SJCRH30 (cell line): ENCODE data around the gene CABS1. TPM values are rescaled to one million over a fixed set of nuclear protein-coding genes. Genes with fewer than 3 reads are reported as not detected.

Experiments
- DNase-seq, 2 experiments: peaks; one replicate each; pipeline ENCODE4 v3.0.0-alpha.2; 2015 to 2020
- H3K27ac ChIP-seq: fragments of 250-450 bp; sonication (Bioruptor Pico); 2 replicates; pipeline ENCODE4 v1.5.1; 2020; ENCODE audit warnings: mild to moderate bottlenecking, moderate library complexity
- H3K27me3 ChIP-seq: fragments of 250-450 bp; sonication (Bioruptor Pico); 2 replicates; pipeline ENCODE4 v1.5.1; 2020; ENCODE audit warnings: mild to moderate bottlenecking, moderate library complexity
- H3K36me3 ChIP-seq: fragments of 250-450 bp; sonication (Bioruptor Pico); 2 replicates; pipeline ENCODE4 v1.5.1; 2020; ENCODE audit warnings: mild to moderate bottlenecking, moderate library complexity
- H3K4me1 ChIP-seq: fragments of 250-450 bp; sonication (Bioruptor Pico); 2 replicates; pipeline ENCODE4 v1.5.1; 2020; ENCODE audit warnings: mild to moderate bottlenecking, moderate library complexity
- H3K4me3 ChIP-seq: fragments of 250-450 bp; sonication (Bioruptor Pico); 2 replicates; pipeline ENCODE4 v1.5.1; 2020; ENCODE audit warnings: mild to moderate bottlenecking, moderate library complexity
- H3K9me3 ChIP-seq: fragments of 250-450 bp; sonication (Bioruptor Pico); replicated peaks from 2 replicates; pipeline ENCODE4 v1.5.1; 2020; ENCODE audit warnings: mild to moderate bottlenecking, moderate library complexity
- total RNA-seq: library from RNA; depleted of rRNA; stranded (reverse); fragments of >200 nt; shearing (Covaris generic); gene quantifications from 2 replicates; pipeline ENCODE4 v1.2.3, GENCODE V29; 2014; rRNA removed

CABS1 gene
- not detected in 2 replicates for total RNA-seq

DNA sequence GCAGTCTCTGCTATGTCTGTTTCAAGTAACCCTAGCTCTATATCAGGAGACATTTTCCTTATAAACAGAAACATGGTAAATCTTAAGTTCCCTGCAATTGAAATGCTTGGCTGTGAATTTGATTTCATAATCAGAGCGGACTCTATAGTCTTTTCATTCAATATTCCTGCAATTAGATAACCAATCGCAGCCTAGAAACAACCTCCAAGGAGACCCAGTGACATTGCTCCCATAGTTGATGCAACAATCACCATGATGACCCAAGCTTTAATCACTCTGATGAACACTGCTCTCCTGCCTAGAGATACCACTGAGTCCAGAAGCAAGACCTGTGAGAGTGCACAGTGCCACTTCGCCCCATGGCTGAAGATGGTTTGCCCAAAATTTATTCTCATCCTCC lies at the start of gene CABS1:
Gene CABS1, plus strand, starts transcription at position 301 of the 400 bp plus-strand sequence. Its CDS starts 59 bp downstream, at position 360.
- no peaks in the 10 kb centered on the region for H3K27me3 ChIP-seq
- H3K27ac ChIP-seq: no peak within 1 kb of the TSS
- no peak for DNase-seq
- H3K4me3 ChIP-seq: no peak within 1 kb of the TSS
- H3K36me3 ChIP-seq: no peaks in the 10 kb centered on the region
- no peaks in the 10 kb centered on the region for H3K4me1 ChIP-seq
- no peaks in the 10 kb centered on the region for H3K9me3 ChIP-seq

GRCh38 chr4:70288651-70289050 lies 46.1 kb upstream of the CABS1 start:
- Histone ChIP-seq H3K27me3 (no peaks in the 10 kb centered on the region), H3K9me3 (no peaks in the 10 kb centered on the region), H3K27ac (no peak overlapping the region), H3K4me3 (no peak overlapping the region), H3K4me1 (no peaks in the 10 kb centered on the region), H3K36me3 (no peaks in the 10 kb centered on the region)
- no peak for DNase-seq

DNA sequence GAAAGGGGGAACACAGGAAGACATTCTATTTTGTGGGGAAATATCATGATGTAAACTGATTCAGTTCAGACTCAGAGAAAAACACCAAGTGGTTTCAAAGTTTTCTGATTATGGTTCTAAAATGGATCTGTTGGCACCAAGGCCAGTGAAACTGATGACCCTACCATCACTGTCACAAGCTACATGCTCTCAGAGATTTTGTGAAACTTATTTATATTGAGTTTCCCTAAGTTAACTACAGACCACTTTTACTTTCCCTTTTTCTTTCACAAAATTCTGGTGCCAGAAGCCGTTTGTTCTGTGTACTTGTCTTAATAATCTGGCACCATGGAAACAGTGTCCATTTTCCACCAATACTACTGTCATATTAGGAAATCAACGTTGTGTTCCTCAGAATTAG lies 43.4 kb upstream of the CABS1 start:
- Histone ChIP-seq H3K27ac (no peak overlapping the region), H3K9me3 (no peaks in the 10 kb centered on the region), H3K4me3 (no peak overlapping the region), H3K4me1 (no peaks in the 10 kb centered on the region), H3K27me3 (no peaks in the 10 kb centered on the region), H3K36me3 (no peaks in the 10 kb centered on the region)
- DNase-seq: no peak

GRCh38 chr4:70297576-70297975 lies 37.2 kb upstream of the CABS1 start:
- DNase-seq: no peak
- Histone ChIP-seq H3K9me3 (no peaks in the 10 kb centered on the region), H3K27me3 (no peaks in the 10 kb centered on the region), H3K4me1 (no peaks in the 10 kb centered on the region), H3K27ac (no peak overlapping the region), H3K36me3 (no peaks in the 10 kb centered on the region), H3K4me3 (no peak overlapping the region)

DNA sequence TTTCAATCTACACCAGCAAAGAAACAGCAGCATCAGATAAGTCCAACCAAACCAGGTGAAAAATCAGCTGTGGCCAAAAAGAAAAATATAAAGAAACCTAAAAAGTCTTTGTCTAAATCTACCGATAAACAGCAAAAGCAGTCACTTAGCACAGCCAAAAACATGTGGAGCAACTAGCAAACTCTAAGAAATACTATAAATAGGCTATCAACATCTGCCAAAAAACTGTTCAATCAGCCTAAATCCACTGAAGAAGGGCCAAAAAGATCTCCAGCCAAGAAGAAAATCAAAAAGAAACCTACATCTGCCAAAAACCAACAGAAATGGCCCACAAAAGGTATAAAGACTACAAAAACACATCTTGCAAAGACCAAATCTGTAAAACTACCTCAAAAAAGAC lies 36.7 kb upstream of the CABS1 start:
- H3K4me1 ChIP-seq: no peaks in the 10 kb centered on the region
- no peak overlapping the region for H3K4me3 ChIP-seq
- no peaks in the 10 kb centered on the region for H3K36me3 ChIP-seq
- H3K9me3 ChIP-seq: no peaks in the 10 kb centered on the region
- no peaks in the 10 kb centered on the region for H3K27me3 ChIP-seq
- no peak for DNase-seq
- H3K27ac ChIP-seq: no peak overlapping the region

DNA sequence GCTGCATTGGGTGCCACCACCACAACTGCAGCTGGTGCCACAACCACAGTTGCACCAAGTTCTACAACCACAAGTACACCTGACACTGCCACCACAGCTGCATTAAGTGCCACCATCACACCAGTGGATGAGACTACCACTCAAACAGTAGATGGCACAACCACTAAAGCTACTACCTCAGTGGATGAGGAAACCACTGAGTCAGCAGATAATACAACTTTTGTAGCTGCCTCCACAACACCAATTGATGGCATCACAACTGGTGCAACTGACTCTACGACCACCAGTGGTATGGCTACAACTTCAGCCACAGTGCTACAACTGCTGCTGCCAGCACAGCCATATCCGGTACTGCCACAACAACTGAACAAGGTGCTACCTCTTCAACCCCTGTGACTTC lies 35.1 kb upstream of the CABS1 start:
- no peaks in the 10 kb centered on the region for H3K4me1 ChIP-seq
- no peak for DNase-seq
- no peak overlapping the region for H3K27ac ChIP-seq
- H3K36me3 ChIP-seq: no peaks in the 10 kb centered on the region
- H3K9me3 ChIP-seq: no peaks in the 10 kb centered on the region
- H3K27me3 ChIP-seq: no peaks in the 10 kb centered on the region
- no peak overlapping the region for H3K4me3 ChIP-seq

DNA sequence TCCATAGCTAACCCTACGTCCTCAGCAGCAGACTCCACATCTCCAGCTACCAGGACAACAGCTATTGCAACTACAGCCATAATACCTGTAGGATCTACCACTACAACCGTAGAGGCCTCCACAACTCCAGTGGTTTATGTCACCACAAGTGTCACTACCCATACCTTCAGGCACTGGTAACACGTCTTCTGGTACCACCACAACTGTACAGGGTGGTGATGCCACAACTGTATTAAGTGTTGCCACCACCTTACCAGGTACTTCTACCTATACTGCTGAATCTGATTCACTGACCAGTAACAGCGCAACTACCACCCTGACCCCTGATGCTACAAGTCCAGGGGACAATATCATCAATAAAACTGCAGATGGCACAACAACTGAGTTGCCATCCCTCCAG lies 34.6 kb upstream of the CABS1 start:
- no peaks in the 10 kb centered on the region for H3K27me3 ChIP-seq

GRCh38 chr4:70303090-70303489 lies 31.7 kb upstream of the CABS1 start:
- H3K36me3 ChIP-seq: no peaks in the 10 kb centered on the region
- H3K4me3 ChIP-seq: no peak overlapping the region
- H3K27ac ChIP-seq: no peak overlapping the region
- H3K27me3 ChIP-seq: no peaks in the 10 kb centered on the region; the same call in 1 of the 2 replicates
- DNase-seq: no peak
- no peaks in the 10 kb centered on the region for H3K9me3 ChIP-seq
- H3K4me1 ChIP-seq: no peaks in the 10 kb centered on the region

More for the DNA sequence above, 34.6 kb upstream of the CABS1 start:
- Histone ChIP-seq H3K4me1 (no peaks in the 10 kb centered on the region), H3K4me3 (no peak overlapping the region), H3K27ac (no peak overlapping the region), H3K36me3 (no peaks in the 10 kb centered on the region), H3K9me3 (no peaks in the 10 kb centered on the region)
- no peak for DNase-seq

DNA sequence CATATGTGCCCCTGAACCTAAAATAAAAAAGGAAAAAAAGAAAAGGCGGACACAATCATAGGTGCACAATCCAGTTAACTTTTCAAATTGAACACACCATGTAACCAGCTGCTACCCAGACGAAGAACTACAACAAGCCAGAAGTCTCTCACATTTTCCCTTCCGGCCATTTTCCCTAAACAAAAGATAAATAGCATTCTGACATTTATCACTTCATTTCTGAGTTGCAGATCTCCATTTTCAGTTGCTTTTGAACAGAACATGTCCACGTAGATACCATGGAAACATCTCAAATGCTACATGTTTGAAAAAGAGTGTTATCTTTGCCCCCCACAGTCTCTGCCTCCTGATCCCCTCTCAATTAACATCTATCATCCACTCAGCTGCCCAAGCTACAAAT lies 29.2 kb upstream of the CABS1 start:
- H3K36me3 ChIP-seq: no peaks in the 10 kb centered on the region
- H3K4me3 ChIP-seq: no peak overlapping the region
- H3K4me1 ChIP-seq: no peaks in the 10 kb centered on the region
- no peaks in the 10 kb centered on the region for H3K9me3 ChIP-seq
- no peak for DNase-seq
- H3K27me3 ChIP-seq: no peaks in the 10 kb centered on the region; the same call in 1 of the 2 replicates
- H3K27ac ChIP-seq: no peak overlapping the region

GRCh38 chr4:70306076-70306475 lies 28.7 kb upstream of the CABS1 start:
- DNase-seq: no peak
- Histone ChIP-seq H3K36me3 (no peaks in the 10 kb centered on the region), H3K4me1 (no peaks in the 10 kb centered on the region), H3K9me3 (no peaks in the 10 kb centered on the region), H3K27ac (no peak overlapping the region), H3K27me3 (no peaks in the 10 kb centered on the region; the same call in 1 of the 2 replicates), H3K4me3 (no peak overlapping the region)

- DNase-seq: no peak
- Histone ChIP-seq H3K36me3 (no peaks in the 10 kb centered on the region; the same call in 1 of the 2 replicates), H3K4me1 (no peaks in the 10 kb centered on the region), H3K9me3 (no peaks in the 10 kb centered on the region), H3K27me3 (no peaks in the 10 kb centered on the region), H3K27ac (no peak overlapping the region), H3K4me3 (no peak overlapping the region)
Measured at GRCh38 chr4:70313736-70314135, 21.0 kb upstream of the CABS1 start.

DNA sequence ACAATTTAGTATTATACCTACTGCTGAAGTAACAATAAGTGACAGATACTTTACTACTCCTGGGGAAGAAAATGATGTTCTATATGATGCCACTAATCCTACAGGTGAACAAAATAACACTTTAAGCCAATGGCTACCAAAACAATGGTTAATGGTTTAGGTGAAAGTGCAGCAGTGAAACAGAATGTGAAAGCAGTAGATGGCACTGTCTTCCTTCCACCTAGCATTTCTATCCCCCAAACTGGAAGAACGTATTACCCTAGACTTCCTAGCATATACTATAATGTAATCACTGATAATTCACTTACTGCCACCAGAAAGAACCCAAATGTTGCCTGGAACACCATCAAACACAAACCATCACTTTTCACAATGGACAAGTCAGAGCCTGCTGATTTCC lies 18.9 kb upstream of the CABS1 start:
- Histone ChIP-seq H3K9me3 (no peaks in the 10 kb centered on the region), H3K4me3 (no peak overlapping the region), H3K36me3 (no peaks in the 10 kb centered on the region; the same call in 1 of the 2 replicates), H3K27me3 (no peaks in the 10 kb centered on the region), H3K4me1 (no peaks in the 10 kb centered on the region), H3K27ac (no peak overlapping the region)
- no peak for DNase-seq

- no peaks in the 10 kb centered on the region for H3K4me1 ChIP-seq
- no peaks in the 10 kb centered on the region for H3K36me3 ChIP-seq
- no peak for DNase-seq
- no peak overlapping the region for H3K27ac ChIP-seq
- no peaks in the 10 kb centered on the region for H3K9me3 ChIP-seq
- no peaks in the 10 kb centered on the region; the same call in 1 of the 2 replicates for H3K27me3 ChIP-seq
- H3K4me3 ChIP-seq: no peak overlapping the region
Measured at GRCh38 chr4:70326052-70326451, 8.7 kb upstream of the CABS1 start.

GRCh38 chr4:70336043-70336442 lies 1.3 kb downstream of the CABS1 start:
- Histone ChIP-seq H3K27me3 (no peaks in the 10 kb centered on the region), H3K27ac (no peak overlapping the region), H3K4me3 (no peak overlapping the region), H3K36me3 (no peaks in the 10 kb centered on the region), H3K4me1 (no peaks in the 10 kb centered on the region), H3K9me3 (no peaks in the 10 kb centered on the region)
- DNase-seq: no peak

DNA sequence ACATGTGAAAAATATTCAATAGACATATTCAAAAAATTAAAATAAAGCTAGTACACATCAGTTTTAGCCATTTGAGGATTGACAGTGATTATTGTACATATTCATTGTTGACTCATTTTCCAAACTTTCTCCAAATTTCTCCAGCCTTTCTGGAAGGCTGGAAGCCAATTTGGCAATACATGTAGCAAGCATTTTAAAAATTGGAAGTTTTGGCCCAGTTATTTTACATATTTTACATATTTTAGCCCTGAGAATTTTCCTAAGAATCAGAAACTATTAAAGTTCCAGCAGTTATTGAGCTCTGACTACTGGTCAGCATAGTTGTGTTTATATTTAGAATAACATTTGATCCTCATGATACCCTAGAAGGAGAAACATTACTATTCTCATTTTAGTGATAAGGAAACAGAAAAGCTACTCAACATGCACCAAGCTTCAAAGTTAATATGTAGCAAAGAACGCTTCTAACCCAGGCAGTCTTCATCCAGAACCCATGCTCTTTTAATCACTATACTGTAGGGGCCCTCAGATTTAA lies 3.2 kb downstream of the CABS1 start:
- Histone ChIP-seq H3K27me3 (no peaks in the 10 kb centered on the region), H3K9me3 (no peaks in the 10 kb centered on the region), H3K36me3 (no peaks in the 10 kb centered on the region), H3K27ac (no peak overlapping the region), H3K4me1 (no peaks in the 10 kb centered on the region), H3K4me3 (no peak overlapping the region)
- DNase-seq: no peak

- Histone ChIP-seq H3K27me3 (no peaks in the 10 kb centered on the region), H3K36me3 (no peaks in the 10 kb centered on the region), H3K27ac (no peak overlapping the region), H3K4me3 (no peak overlapping the region), H3K4me1 (no peaks in the 10 kb centered on the region), H3K9me3 (no peaks in the 10 kb centered on the region)
- DNase-seq: no peak
Measured at GRCh38 chr4:70356185-70356584, 21.4 kb downstream of the CABS1 start.
